ENCODE results near the gene C14orf39. TPM values are rescaled to one million over a fixed set of nuclear protein-coding genes. Genes with fewer than 3 reads are reported as not detected.
"Not testable (repeated sequence)": the region's sequence is repeated elsewhere in the genome, so short reads cannot be mapped to it uniquely, and the experiment has no call there.

The C14orf39 gene
- total RNA-seq, 2 donors from 2014 or later: 0.97 to 1.3 TPM

DNA sequence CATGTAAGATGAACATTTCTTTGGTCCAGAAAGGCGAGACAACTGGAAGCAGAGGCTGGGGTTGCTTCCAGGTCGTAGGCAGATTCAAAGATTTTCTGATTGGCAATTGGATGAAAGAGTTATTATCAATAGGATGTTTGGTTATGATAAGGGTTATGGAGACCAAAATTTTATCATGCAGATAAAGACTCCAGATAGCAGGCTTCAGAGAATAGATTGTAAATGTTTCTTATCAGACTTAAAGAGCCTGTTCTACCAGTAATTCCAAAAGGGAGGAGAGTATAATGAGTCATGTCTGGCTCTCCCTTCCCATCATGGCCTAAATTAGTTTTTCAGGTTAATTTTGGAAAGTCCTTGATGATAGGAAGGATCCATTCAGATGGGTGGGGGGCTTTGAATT is 55.6 kb downstream of the C14orf39 start:
- peaks cover 31% of the 10 kb centered on the region for H3K9me3 ChIP-seq (ENCODE audit: control insufficient read depth, low read length)
- WGBS, 2 experiments (ENCODE audit: insufficient coverage in 1 of 2, insufficient read length in 1 of 2): 68 to 83% methylated on average over 2 of the region's 2 CpGs

DNA sequence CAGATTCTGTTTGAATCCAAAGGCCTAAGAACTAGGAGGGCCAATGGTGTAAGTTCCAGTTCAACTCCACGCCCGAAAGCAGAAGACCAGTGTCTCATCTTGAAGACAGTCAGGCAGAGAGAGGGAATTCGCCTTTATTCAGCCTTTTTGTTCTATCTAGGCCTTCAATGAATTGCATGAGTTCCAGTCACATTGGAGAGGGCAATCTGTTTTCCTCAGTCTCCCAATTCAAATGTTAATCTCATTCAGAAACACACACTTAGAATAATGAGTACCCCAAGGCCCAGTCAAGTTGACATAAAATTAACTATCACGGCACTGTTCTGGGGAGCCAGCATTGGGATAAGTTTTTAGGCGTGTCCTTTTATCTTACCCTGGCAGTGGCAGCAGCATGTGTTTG is 65.8 kb downstream of the C14orf39 start:
- Mint-ChIP-seq H3K27ac (no peak overlapping the region), H3K27me3 (ENCODE audit: insufficient read depth) (peaks cover 2% of the 10 kb centered on the region), H3K4me1 (no peaks in the 10 kb centered on the region), H3K4me3 (no peak overlapping the region), H3K9me3 (peaks cover 19% of the 10 kb centered on the region), H3K36me3 (ENCODE audit: low read depth) (no peaks in the 10 kb centered on the region)
- TF ChIP-seq, protein P1, sequence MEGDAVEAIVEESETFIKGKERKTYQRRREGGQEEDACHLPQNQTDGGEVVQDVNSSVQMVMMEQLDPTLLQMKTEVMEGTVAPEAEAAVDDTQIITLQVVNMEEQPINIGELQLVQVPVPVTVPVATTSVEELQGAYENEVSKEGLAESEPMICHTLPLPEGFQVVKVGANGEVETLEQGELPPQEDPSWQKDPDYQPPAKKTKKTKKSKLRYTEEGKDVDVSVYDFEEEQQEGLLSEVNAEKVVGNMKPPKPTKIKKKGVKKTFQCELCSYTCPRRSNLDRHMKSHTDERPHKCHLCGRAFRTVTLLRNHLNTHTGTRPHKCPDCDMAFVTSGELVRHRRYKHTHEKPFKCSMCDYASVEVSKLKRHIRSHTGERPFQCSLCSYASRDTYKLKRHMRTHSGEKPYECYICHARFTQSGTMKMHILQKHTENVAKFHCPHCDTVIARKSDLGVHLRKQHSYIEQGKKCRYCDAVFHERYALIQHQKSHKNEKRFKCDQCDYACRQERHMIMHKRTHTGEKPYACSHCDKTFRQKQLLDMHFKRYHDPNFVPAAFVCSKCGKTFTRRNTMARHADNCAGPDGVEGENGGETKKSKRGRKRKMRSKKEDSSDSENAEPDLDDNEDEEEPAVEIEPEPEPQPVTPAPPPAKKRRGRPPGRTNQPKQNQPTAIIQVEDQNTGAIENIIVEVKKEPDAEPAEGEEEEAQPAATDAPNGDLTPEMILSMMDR (conservative IDR thresholded peaks at IDR 0.05): no peak
- H3K4me3 ChIP-seq (ENCODE audit: low read length): no peak overlapping the region
- 91 to 95% methylated on average over 2 to 5 of the region's 5 CpGs for WGBS, 2 experiments (ENCODE audit: insufficient coverage in 1 of 2, insufficient read length in 1 of 2)
- H3K9me3 ChIP-seq (ENCODE audit: control insufficient read depth, low read length): no peaks in the 10 kb centered on the region
- no peaks in the 10 kb centered on the region for H3K27me3 ChIP-seq (ENCODE audit: control insufficient read depth, insufficient read depth, low read length, poor library complexity, severe bottlenecking)
- no peaks in the 10 kb centered on the region for H3K36me3 ChIP-seq (ENCODE audit: control insufficient read depth, insufficient read depth, low read length)
- H3K9ac ChIP-seq (ENCODE audit: extremely low read depth, low read length, poor library complexity, severe bottlenecking): no peak overlapping the region
- no peak for DNase-seq
- no peaks in the 10 kb centered on the region for H3K4me1 ChIP-seq (ENCODE audit: control insufficient read depth, insufficient read depth, low read length)
- H3K27ac ChIP-seq (ENCODE audit: low read depth, low read length): no peak overlapping the region

More for the DNA sequence above, 55.6 kb downstream of the C14orf39 start:
- H3K27me3 Mint-ChIP-seq (ENCODE audit: insufficient read depth): no peaks in the 10 kb centered on the region
- Histone ChIP-seq H3K27me3 (ENCODE audit: control insufficient read depth, insufficient read depth, low read length, poor library complexity, severe bottlenecking) (no peaks in the 10 kb centered on the region), H3K36me3 (ENCODE audit: control insufficient read depth, insufficient read depth, low read length) (no peaks in the 10 kb centered on the region), H3K4me3 (ENCODE audit: low read length) (no peak overlapping the region), H3K4me1 (ENCODE audit: control insufficient read depth, insufficient read depth, low read length) (peaks cover 7% of the 10 kb centered on the region), H3K9ac (ENCODE audit: extremely low read depth, low read length, poor library complexity, severe bottlenecking) (no peak overlapping the region), H3K27ac (ENCODE audit: low read depth, low read length) (no peak overlapping the region)
- TF ChIP-seq, protein P1 (conservative IDR thresholded peaks at IDR 0.05): no peak
- no peaks in the 10 kb centered on the region for H3K4me1 Mint-ChIP-seq
- peaks cover 25% of the 10 kb centered on the region for H3K9me3 Mint-ChIP-seq
- DNase-seq: no peak
- no peak overlapping the region for H3K27ac Mint-ChIP-seq
- no peak overlapping the region for H3K4me3 Mint-ChIP-seq
- H3K36me3 Mint-ChIP-seq (ENCODE audit: low read depth): no peaks in the 10 kb centered on the region

DNA sequence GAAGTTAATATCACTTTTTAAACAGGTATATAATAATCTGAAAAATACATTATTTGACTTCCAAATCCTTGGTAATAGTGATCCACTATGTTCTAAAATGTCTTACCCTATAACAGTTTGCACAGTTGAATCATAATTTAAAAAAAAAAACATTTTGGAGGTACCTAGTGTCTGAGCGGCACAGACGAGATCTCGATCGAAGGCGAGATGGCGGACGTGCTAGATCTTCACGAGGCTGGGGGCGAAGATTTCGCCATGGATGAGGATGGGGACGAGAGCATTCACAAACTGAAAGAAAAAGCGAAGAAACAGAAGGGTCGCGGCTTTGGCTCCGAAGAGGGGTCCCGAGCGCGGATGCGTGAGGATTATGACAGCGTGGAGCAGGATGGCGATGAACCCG is 88.3 kb downstream of the C14orf39 start:
- H3K36me3 Mint-ChIP-seq (ENCODE audit: low read depth); H3K27me3 Mint-ChIP-seq (ENCODE audit: insufficient read depth); H3K9me3 ChIP-seq (ENCODE audit: control insufficient read depth, low read length); DNase-seq; H3K4me1 ChIP-seq (ENCODE audit: control insufficient read depth, insufficient read depth, low read length); H3K9me3 Mint-ChIP-seq; H3K27ac Mint-ChIP-seq; H3K36me3 ChIP-seq (ENCODE audit: control insufficient read depth, insufficient read depth, low read length); H3K9ac ChIP-seq (ENCODE audit: extremely low read depth, low read length, poor library complexity, severe bottlenecking); H3K27ac ChIP-seq (ENCODE audit: low read depth, low read length); H3K27me3 ChIP-seq (ENCODE audit: control insufficient read depth, insufficient read depth, low read length, poor library complexity, severe bottlenecking); H3K4me3 Mint-ChIP-seq; H3K4me1 Mint-ChIP-seq; H3K4me3 ChIP-seq (ENCODE audit: low read length): not testable (repeated sequence)
- 96 to 98% methylated on average over 14 to 22 of the region's 22 CpGs for WGBS, 2 experiments (ENCODE audit: insufficient coverage in 1 of 2, insufficient read length in 1 of 2)

DNA sequence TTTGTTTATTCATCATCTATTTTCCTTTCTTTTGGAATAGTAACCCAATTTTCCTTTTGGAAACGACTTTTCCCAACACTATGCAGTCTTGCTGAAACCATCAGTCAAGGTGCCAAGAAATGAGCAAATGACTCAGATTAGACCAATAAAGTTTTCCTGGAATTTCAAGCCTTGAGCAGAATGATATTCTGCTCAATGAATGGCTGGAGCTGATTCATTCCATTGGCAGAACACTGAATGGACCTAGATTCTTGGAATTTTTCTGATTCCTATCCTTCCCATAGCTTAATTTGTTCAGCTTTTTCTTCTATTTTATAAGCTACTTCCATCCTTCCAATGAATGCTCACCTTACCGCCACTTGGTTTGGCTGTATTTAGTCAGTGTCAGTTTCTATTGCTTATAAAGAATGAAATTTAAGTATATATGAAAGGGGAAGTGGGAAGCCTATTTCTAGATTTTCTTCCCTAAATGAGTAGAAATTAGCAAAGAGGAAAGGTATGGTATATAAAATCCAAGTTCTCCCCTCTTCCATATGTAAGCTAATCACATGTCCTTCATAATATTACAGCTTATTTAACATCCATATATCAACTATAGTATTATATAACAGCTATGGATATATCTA is 89.0 kb downstream of the C14orf39 start:
- Mint-ChIP-seq H3K4me3 (no peak overlapping the region), H3K36me3 (ENCODE audit: low read depth) (no peaks in the 10 kb centered on the region), H3K4me1 (no peaks in the 10 kb centered on the region), H3K27me3 (ENCODE audit: insufficient read depth) (peaks cover 1% of the 10 kb centered on the region), H3K9me3 (peaks cover 7% of the 10 kb centered on the region), H3K27ac (no peak overlapping the region)
- H3K4me3 ChIP-seq (ENCODE audit: low read length): no peak overlapping the region
- DNase-seq: no peak
- no peak overlapping the region for H3K27ac ChIP-seq (ENCODE audit: low read depth, low read length)
- no peak overlapping the region for H3K9ac ChIP-seq (ENCODE audit: extremely low read depth, low read length, poor library complexity, severe bottlenecking)
- H3K27me3 ChIP-seq (ENCODE audit: control insufficient read depth, insufficient read depth, low read length, poor library complexity, severe bottlenecking): no peaks in the 10 kb centered on the region
- 60 to 80% methylated on average over 1 of the region's 2 CpGs for WGBS, 2 experiments (ENCODE audit: insufficient coverage in 1 of 2, insufficient read length in 1 of 2)
- no peaks in the 10 kb centered on the region for H3K36me3 ChIP-seq (ENCODE audit: control insufficient read depth, insufficient read depth, low read length)
- TF ChIP-seq, protein P1 (conservative IDR thresholded peaks at IDR 0.05): no peak
- no peaks in the 10 kb centered on the region for H3K4me1 ChIP-seq (ENCODE audit: control insufficient read depth, insufficient read depth, low read length)
- H3K9me3 ChIP-seq (ENCODE audit: control insufficient read depth, low read length): no peaks in the 10 kb centered on the region

All from endodermal cell (in vitro differentiated cells).